HFFc6 (cell line): Measurements from ENCODE around the gene RAPGEF5. TPM values are rescaled to one million over a fixed set of nuclear protein-coding genes. Genes with fewer than 3 reads are reported as not detected.
A peak's percentile ranks its signal among the peaks of the same experiment; 100 is the strongest.

Experiments
- DNase-seq: peaks from one replicate; pipeline ENCODE4 v3.0.0-alpha.2; 2018
- H3K27ac Mint-ChIP-seq: 2 replicates; pipeline ENCODE4 v1.8.0; 2020; ENCODE audit warnings: mild to moderate bottlenecking, mixed read lengths
- H3K27me3 Mint-ChIP-seq: 2 replicates; pipeline ENCODE4 v1.8.0; 2021; ENCODE audit warnings: mild to moderate bottlenecking, moderate library complexity, mixed read lengths; ENCODE audit not compliant: insufficient read depth
- H3K36me3 Mint-ChIP-seq: 2 replicates; pipeline ENCODE4 v1.8.0; 2021; ENCODE audit warnings: low read depth, mixed read lengths
- H3K4me1 Mint-ChIP-seq: 2 replicates; pipeline ENCODE4 v1.8.0; 2020; ENCODE audit warnings: low read depth, mixed read lengths
- H3K4me3 Mint-ChIP-seq: 2 replicates; pipeline ENCODE4 v1.8.0; 2020; ENCODE audit warnings: mild to moderate bottlenecking, moderate library complexity, mixed read lengths
- H3K9me3 Mint-ChIP-seq: 2 replicates; pipeline ENCODE4 v1.8.0; 2020; ENCODE audit warnings: mild to moderate bottlenecking, mixed read lengths
- total RNA-seq, 6 experiments: library from RNA; stranded (reverse); fragmentation: NEBNext Ultra II Directional; extraction: Animal tissue kit (Norgen Biotek cat#: 25700); gene quantifications; 2 replicates in 1 of 6; 3 replicates in 5 of 6; pipeline ENCODE4 v1.2.3, GENCODE V29; 2021
- TF ChIP-seq, protein P1 (sequence below): fragments of 200-600 bp; sonication (generic); IDR thresholded peaks from 2 replicates; pipeline ENCODE4 v1.5.0; 2021; ENCODE audit warnings: antibody characterized with exemption, mild to moderate bottlenecking

The RAPGEF5 gene
- total RNA-seq, 6 experiments from 2014 or later, result 0.33 to 2.4 (median 1.3) TPM

GRCh38 chr7:22156205-22156604 lies 200.7 kb downstream of the RAPGEF5 start:
- TF ChIP-seq, protein P1, sequence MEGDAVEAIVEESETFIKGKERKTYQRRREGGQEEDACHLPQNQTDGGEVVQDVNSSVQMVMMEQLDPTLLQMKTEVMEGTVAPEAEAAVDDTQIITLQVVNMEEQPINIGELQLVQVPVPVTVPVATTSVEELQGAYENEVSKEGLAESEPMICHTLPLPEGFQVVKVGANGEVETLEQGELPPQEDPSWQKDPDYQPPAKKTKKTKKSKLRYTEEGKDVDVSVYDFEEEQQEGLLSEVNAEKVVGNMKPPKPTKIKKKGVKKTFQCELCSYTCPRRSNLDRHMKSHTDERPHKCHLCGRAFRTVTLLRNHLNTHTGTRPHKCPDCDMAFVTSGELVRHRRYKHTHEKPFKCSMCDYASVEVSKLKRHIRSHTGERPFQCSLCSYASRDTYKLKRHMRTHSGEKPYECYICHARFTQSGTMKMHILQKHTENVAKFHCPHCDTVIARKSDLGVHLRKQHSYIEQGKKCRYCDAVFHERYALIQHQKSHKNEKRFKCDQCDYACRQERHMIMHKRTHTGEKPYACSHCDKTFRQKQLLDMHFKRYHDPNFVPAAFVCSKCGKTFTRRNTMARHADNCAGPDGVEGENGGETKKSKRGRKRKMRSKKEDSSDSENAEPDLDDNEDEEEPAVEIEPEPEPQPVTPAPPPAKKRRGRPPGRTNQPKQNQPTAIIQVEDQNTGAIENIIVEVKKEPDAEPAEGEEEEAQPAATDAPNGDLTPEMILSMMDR, result no peak
- no peaks in the 10 kb centered on the region for H3K27me3 Mint-ChIP-seq
- peak overlapping the region; percentile 53; the same call in 1 of the 2 replicates for H3K27ac Mint-ChIP-seq
- no peak overlapping the region; the same call in 1 of the 2 replicates for H3K4me3 Mint-ChIP-seq
- H3K9me3 Mint-ChIP-seq, result no peaks in the 10 kb centered on the region
- H3K4me1 Mint-ChIP-seq, result peaks cover 24% of the 10 kb centered on the region
- peak; percentile 73 for DNase-seq
- H3K36me3 Mint-ChIP-seq, result no peaks in the 10 kb centered on the region

- no peaks in the 10 kb centered on the region for H3K9me3 Mint-ChIP-seq
- H3K4me1 Mint-ChIP-seq, result peaks cover 32% of the 10 kb centered on the region
- TF ChIP-seq, protein P1, result no peak
- no peak overlapping the region for H3K4me3 Mint-ChIP-seq
- no peak for DNase-seq
- no peaks in the 10 kb centered on the region for H3K27me3 Mint-ChIP-seq
- no peak overlapping the region for H3K27ac Mint-ChIP-seq
- no peaks in the 10 kb centered on the region for H3K36me3 Mint-ChIP-seq
These were observed 202.8 kb downstream of the RAPGEF5 start for GRCh38 chr7:22154143-22154529.

DNA sequence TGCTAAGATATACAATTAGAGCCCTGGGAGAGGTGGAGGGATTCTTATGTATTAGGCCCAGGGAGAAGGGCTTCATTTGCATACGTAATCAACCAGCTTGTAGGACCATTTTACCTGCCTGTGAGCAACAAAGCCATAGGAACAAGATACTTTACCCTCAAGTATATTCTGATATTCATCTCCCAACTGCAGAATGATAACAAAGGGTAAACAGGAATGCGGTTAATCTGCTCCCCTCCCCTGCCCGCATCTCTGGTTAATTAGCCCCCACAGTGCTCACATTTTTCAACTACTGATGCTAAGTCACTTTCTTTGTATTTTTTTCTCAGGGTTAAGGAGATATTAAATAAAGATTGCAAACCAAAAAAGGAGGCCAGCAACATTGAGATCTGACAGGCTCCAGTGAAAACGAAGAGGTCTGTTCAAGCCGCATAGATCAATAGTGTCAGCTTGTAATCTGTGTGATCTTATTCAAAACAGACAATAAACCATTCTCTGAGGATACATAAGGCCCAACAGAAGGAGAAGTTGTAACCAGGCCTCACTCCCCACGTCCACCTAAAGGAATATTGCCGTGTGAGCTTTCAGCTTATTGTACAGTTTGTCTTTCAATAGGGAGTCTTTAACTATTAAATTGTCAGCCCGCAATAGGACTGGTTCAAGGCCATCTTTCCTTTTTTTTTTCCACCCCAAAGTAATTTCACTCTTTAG lies 203.4 kb downstream of the RAPGEF5 start:
- Mint-ChIP-seq H3K36me3 (no peaks in the 10 kb centered on the region), H3K27ac (no peak overlapping the region), H3K4me1 (peaks cover 32% of the 10 kb centered on the region), H3K9me3 (no peaks in the 10 kb centered on the region), H3K4me3 (no peak overlapping the region), H3K27me3 (no peaks in the 10 kb centered on the region)
- DNase-seq, result no peak
- TF ChIP-seq, protein P1, result no peak

DNA sequence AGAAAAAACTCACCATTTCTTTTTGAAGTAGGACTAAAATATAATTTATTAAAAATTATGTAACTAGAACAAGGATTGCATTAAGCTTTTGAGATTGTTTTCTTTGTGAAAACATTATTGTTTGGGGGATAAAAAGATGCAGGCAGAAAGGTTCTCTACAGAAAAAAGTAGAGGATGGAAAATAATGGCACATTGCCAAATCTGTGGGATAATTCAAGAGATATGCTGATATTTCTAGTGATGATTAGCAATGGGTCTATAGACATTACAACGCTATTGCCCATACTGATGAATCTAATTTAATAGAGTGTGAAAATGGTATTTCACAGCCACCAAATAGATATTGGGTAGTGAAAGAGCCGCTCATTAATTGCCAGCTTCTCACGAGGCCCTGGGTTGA lies 204.3 kb downstream of the RAPGEF5 start:
- H3K4me3 Mint-ChIP-seq, result no peak overlapping the region
- no peaks in the 10 kb centered on the region for H3K36me3 Mint-ChIP-seq
- no peaks in the 10 kb centered on the region for H3K9me3 Mint-ChIP-seq
- H3K27ac Mint-ChIP-seq, result no peak overlapping the region
- H3K27me3 Mint-ChIP-seq, result no peaks in the 10 kb centered on the region
- DNase-seq, result no peak
- peaks cover 32% of the 10 kb centered on the region for H3K4me1 Mint-ChIP-seq
- TF ChIP-seq, protein P1, result no peak

- Mint-ChIP-seq H3K4me1 (peaks cover 32% of the 10 kb centered on the region), H3K9me3 (no peaks in the 10 kb centered on the region), H3K27ac (no peak overlapping the region), H3K36me3 (no peaks in the 10 kb centered on the region), H3K4me3 (no peak overlapping the region), H3K27me3 (no peaks in the 10 kb centered on the region)
- TF ChIP-seq, protein P1, result no peak
- no peak for DNase-seq
These were observed 205.1 kb downstream of the RAPGEF5 start for GRCh38 chr7:22151901-22152300.
